ENCODE data around the gene RELA. TPM values are rescaled to one million over a fixed set of nuclear protein-coding genes. Genes with fewer than 3 reads are reported as not detected.

Gene RELA
- total and polyA plus RNA-seq, 12 donors = 28.9 to 55.2 (median 38.7) TPM

- no peak for ATAC-seq
- intact Hi-C loops (cut with DNase I) = loop anchor here in 1 of 10 donors (5.0 kb wide), 1 partner anchor 77 kb away; the partner anchor contains the start of gene EHBP1L1
These were observed 8.1 kb downstream of the RELA start for GRCh38 chr11:65654375-65655349.

GRCh38 chr11:65653229-65654225 is 9.2 kb downstream of the RELA start:
- H3K4me1 ChIP-seq = peaks cover 23 to 64% (median 42%) of the 10 kb centered on the region in 9 donors
- no peak for DNase-seq
- peak overlapping the region; percentile 91 to 99 (median 96) for H3K27ac ChIP-seq

More at GRCh38 chr11:65654375-65655349, 8.1 kb downstream of the RELA start:
- DNase-seq = peak in 1 of 2 donors; percentile 6
- Histone ChIP-seq H3K4me1 (peaks cover 23 to 57% (median 42%) of the 10 kb centered on the region in 9 donors), H3K27me3 (no peaks in the 10 kb centered on the region), H3K36me3 (peaks cover 2 to 82% (median 64%) of the 10 kb centered on the region in 9 donors), H3K27ac (peak overlapping the region in 8 of 10 donors; percentile 91 to 99 (median 96)), H3K9me3 (no peaks in the 10 kb centered on the region), H3K4me3 (no peak overlapping the region)
- WGBS, 2 donors = 82% methylated on average over 14 of the region's 14 CpGs
- TF ChIP-seq CTCF (IDR thresholded peaks at IDR 0.05) = no peak

GRCh38 chr11:65652511-65653228 is 10.0 kb downstream of the RELA start:
- WGBS, 2 donors = 0 to 1% methylated on average over 67 to 68 of the region's 68 CpGs
- Histone ChIP-seq H3K4me3 (peak overlapping the region in 9 of 10 donors; percentile 40 to 61 (median 55)), H3K27ac (peak overlapping the region; percentile 91 to 99 (median 96)), H3K9me3 (no peaks in the 10 kb centered on the region), H3K36me3 (peaks cover 2 to 82% (median 46%) of the 10 kb centered on the region in 9 donors), H3K4me1 (peaks cover 23 to 66% (median 42%) of the 10 kb centered on the region in 9 donors), H3K27me3 (no peaks in the 10 kb centered on the region)
- intact Hi-C loops (cut with DNase I) = no loop called here
- DNase-seq (peak; percentile 96 to 98), ATAC-seq (peak; percentile 89 to 94 (median 92))
- peak in 2 of 9 donors; percentile 13 to 28 for TF ChIP-seq CTCF (IDR thresholded peaks at IDR 0.05)

More at GRCh38 chr11:65653229-65654225, 9.2 kb downstream of the RELA start:
- peak in 2 of 8 donors; percentile 2 to 5 for ATAC-seq
- 45 to 53% methylated on average over 12 of the region's 12 CpGs for WGBS, 2 donors
- Histone ChIP-seq H3K9me3 (no peaks in the 10 kb centered on the region), H3K4me3 (peak overlapping the region in 9 of 10 donors; percentile 40 to 61 (median 55)), H3K27me3 (no peaks in the 10 kb centered on the region), H3K36me3 (peaks cover 2 to 82% (median 54%) of the 10 kb centered on the region in 9 donors)
- TF ChIP-seq CTCF (IDR thresholded peaks at IDR 0.05) = no peak
- intact Hi-C loops (cut with DNase I) = no loop called here
